Measurements from ENCODE around the gene XRCC5. TPM values are rescaled to one million over a fixed set of nuclear protein-coding genes. Genes with fewer than 3 reads are reported as not detected.

XRCC5 gene
- total RNA-seq, 1 donor from 2014 or later = 524 TPM

DNA sequence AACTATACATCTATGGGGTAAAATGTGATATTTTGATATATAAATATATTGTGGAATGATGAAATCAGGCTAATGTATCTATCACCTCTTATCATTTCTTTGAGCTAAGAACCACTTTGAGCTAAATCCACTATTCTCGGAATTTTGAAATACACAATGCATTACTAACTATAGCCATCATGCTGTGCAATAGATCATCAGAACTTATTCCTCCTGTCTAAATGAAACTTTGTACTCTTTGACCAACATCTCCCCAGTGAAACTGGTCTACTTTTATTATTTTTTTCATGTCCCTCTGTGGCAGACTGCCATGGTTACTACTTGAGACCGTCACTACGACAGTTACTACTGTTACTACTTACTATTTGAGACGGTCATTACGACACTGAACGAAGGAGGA lies 39.0 kb upstream of the XRCC5 start:
- peaks cover 3% of the 10 kb centered on the region for H3K4me1 Mint-ChIP-seq
- H3K27me3 Mint-ChIP-seq (ENCODE audit: low read depth) = no peaks in the 10 kb centered on the region
- no peaks in the 10 kb centered on the region for H3K9me3 Mint-ChIP-seq
- no peak overlapping the region for H3K27ac Mint-ChIP-seq (ENCODE audit: unreplicated experiment)
- H3K36me3 Mint-ChIP-seq (ENCODE audit: low read depth) = peaks cover 7% of the 10 kb centered on the region
- no peak overlapping the region for H3K4me3 Mint-ChIP-seq
- TF ChIP-seq, protein P1, sequence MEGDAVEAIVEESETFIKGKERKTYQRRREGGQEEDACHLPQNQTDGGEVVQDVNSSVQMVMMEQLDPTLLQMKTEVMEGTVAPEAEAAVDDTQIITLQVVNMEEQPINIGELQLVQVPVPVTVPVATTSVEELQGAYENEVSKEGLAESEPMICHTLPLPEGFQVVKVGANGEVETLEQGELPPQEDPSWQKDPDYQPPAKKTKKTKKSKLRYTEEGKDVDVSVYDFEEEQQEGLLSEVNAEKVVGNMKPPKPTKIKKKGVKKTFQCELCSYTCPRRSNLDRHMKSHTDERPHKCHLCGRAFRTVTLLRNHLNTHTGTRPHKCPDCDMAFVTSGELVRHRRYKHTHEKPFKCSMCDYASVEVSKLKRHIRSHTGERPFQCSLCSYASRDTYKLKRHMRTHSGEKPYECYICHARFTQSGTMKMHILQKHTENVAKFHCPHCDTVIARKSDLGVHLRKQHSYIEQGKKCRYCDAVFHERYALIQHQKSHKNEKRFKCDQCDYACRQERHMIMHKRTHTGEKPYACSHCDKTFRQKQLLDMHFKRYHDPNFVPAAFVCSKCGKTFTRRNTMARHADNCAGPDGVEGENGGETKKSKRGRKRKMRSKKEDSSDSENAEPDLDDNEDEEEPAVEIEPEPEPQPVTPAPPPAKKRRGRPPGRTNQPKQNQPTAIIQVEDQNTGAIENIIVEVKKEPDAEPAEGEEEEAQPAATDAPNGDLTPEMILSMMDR (conservative IDR thresholded peaks at IDR 0.05) = no peak
- no peak for DNase-seq (ENCODE audit: low read depth, low spot score)

DNA sequence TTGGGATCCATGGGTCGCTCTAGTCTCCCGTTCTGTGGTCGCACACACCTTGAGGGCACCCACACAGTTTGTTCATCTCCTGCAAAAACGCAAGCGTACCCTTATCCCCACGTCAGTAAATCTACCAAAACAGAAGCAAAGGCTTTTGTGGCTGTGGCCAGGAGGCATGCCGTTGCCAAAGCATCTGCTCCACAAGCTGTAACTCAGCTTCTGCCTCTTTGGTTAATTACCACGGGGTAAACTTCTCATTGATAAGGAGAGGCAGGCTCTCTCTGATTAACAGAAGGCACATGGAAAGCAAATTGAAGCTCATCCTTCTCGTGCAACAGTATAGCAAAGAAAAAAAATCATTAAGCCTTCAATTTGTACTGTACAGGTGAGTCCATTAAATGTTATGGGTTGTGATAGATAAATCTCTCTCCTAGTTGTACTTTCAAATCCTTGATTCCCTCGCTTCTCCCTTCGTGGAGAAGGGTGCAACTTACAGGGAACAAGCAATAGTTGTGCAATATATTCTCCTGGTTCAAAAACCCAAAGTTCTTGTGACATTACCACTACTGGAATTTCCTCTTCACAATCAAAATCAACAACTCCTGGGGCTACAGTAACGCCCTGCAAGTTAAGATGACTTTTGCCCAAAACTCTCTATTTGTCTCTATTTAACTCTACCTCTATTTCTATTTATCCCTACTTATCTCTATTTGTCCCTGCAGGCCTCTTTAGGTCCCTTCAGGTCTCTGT lies 37.9 kb upstream of the XRCC5 start:
- Mint-ChIP-seq H3K27me3 (ENCODE audit: low read depth) (no peaks in the 10 kb centered on the region), H3K27ac (ENCODE audit: unreplicated experiment) (no peak overlapping the region), H3K4me3 (no peak overlapping the region), H3K4me1 (peaks cover 6% of the 10 kb centered on the region), H3K9me3 (no peaks in the 10 kb centered on the region), H3K36me3 (ENCODE audit: low read depth) (peaks cover 5% of the 10 kb centered on the region)
- TF ChIP-seq, protein P1 (conservative IDR thresholded peaks at IDR 0.05) = no peak
- DNase-seq (ENCODE audit: low read depth, low spot score) = no peak

GRCh38 chr2:216072473-216072872 lies 36.7 kb upstream of the XRCC5 start:
- no peaks in the 10 kb centered on the region for H3K27me3 Mint-ChIP-seq (ENCODE audit: low read depth)
- H3K4me1 Mint-ChIP-seq = peaks cover 5% of the 10 kb centered on the region
- no peak overlapping the region for H3K4me3 Mint-ChIP-seq
- peak overlapping the region; percentile 94 for H3K27ac Mint-ChIP-seq (ENCODE audit: unreplicated experiment)
- H3K9me3 Mint-ChIP-seq = no peaks in the 10 kb centered on the region
- peaks cover 5% of the 10 kb centered on the region for H3K36me3 Mint-ChIP-seq (ENCODE audit: low read depth)
- DNase-seq (ENCODE audit: low read depth, low spot score) = no peak
- TF ChIP-seq, protein P1 (conservative IDR thresholded peaks at IDR 0.05) = no peak

DNA sequence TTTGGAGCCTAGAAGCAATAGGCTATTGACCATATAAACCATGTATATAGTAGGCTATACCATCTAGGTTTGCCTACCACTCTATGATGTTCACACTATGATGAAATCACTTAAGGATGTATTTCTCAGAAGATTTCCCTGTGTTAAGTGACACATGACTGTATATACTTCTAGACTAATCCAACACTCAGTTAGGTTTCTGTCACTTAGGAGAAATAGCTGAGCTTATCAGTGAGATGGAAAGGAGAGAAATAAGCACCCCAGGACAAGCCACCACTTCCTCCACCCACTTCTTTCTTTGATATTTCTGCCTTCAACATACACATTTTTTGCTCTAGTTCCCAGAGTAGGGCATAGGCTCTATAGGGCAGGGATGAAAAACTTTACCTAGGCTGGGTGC lies 35.4 kb upstream of the XRCC5 start:
- TF ChIP-seq, protein P1 (conservative IDR thresholded peaks at IDR 0.05) = no peak
- Mint-ChIP-seq H3K9me3 (no peaks in the 10 kb centered on the region), H3K27me3 (ENCODE audit: low read depth) (no peaks in the 10 kb centered on the region), H3K36me3 (ENCODE audit: low read depth) (peaks cover 5% of the 10 kb centered on the region), H3K4me3 (no peak overlapping the region), H3K4me1 (peaks cover 7% of the 10 kb centered on the region), H3K27ac (ENCODE audit: unreplicated experiment) (peak overlapping the region; percentile 50)
- no peak for DNase-seq (ENCODE audit: low read depth, low spot score)

- no peaks in the 10 kb centered on the region for H3K9me3 Mint-ChIP-seq
- peaks cover 9% of the 10 kb centered on the region for H3K4me1 Mint-ChIP-seq
- no peak for DNase-seq (ENCODE audit: low read depth, low spot score)
- peaks cover 2% of the 10 kb centered on the region for H3K36me3 Mint-ChIP-seq (ENCODE audit: low read depth)
- TF ChIP-seq, protein P1 (conservative IDR thresholded peaks at IDR 0.05) = no peak
- H3K4me3 Mint-ChIP-seq = peak overlapping the region; percentile 29
- peak overlapping the region; percentile 50 for H3K27ac Mint-ChIP-seq (ENCODE audit: unreplicated experiment)
- no peaks in the 10 kb centered on the region for H3K27me3 Mint-ChIP-seq (ENCODE audit: low read depth)
These were observed 34.8 kb upstream of the XRCC5 start for GRCh38 chr2:216074380-216074779.
